GM11168 (cell line): ENCODE data around the gene RPRD1B.

Source experiments
- in situ Hi-C: fragments of 300-500 bp; cut with MboI; formaldehyde crosslinking; loops from one replicate; pipeline ENCODE4 v1.12.0; 2022; ENCODE audit warnings: low sequenced_read_pairs; ENCODE audit not compliant: unreplicated experiment

Gene RPRD1B

GRCh38 chr20:38113401-38114325, 80.1 kb downstream of the RPRD1B start:
- in situ Hi-C loops: no loop called here

GRCh38 chr20:38114353-38114791, 80.8 kb downstream of the RPRD1B start:
- in situ Hi-C loops: no loop called here

- in situ Hi-C loops: no loop called here
These were observed 81.7 kb downstream of the RPRD1B start for GRCh38 chr20:38115205-38115604.

GRCh38 chr20:38115896-38116295, 82.3 kb downstream of the RPRD1B start:
- in situ Hi-C loops: no loop called here

GRCh38 chr20:38116409-38117165, 83.0 kb downstream of the RPRD1B start:
- in situ Hi-C loops: no loop called here

GRCh38 chr20:38117205-38117604, 83.7 kb downstream of the RPRD1B start:
- in situ Hi-C loops: no loop called here

- in situ Hi-C loops: no loop called here
These were observed 84.1 kb downstream of the RPRD1B start for GRCh38 chr20:38117635-38118034.

- in situ Hi-C loops: no loop called here
These were observed 85.9 kb downstream of the RPRD1B start for GRCh38 chr20:38119446-38119845.

- in situ Hi-C loops: no loop called here
These were observed 87.1 kb downstream of the RPRD1B start for GRCh38 chr20:38120625-38120988.

GRCh38 chr20:38121741-38122140, 88.2 kb downstream of the RPRD1B start:
- in situ Hi-C loops: no loop called here

- in situ Hi-C loops: no loop called here
These were observed 89.6 kb downstream of the RPRD1B start for GRCh38 chr20:38123021-38123587.

GRCh38 chr20:38125157-38126056, 91.9 kb downstream of the RPRD1B start:
- in situ Hi-C loops: no loop called here

GRCh38 chr20:38126146-38126921, 92.8 kb downstream of the RPRD1B start:
- in situ Hi-C loops: no loop called here

GRCh38 chr20:38126932-38127621, 93.5 kb downstream of the RPRD1B start:
- in situ Hi-C loops: no loop called here

- in situ Hi-C loops: no loop called here
These were observed 94.5 kb downstream of the RPRD1B start for GRCh38 chr20:38127920-38128528.

- in situ Hi-C loops: no loop called here
These were observed 95.1 kb downstream of the RPRD1B start for GRCh38 chr20:38128691-38129090.

- in situ Hi-C loops: no loop called here
These were observed 95.8 kb downstream of the RPRD1B start for GRCh38 chr20:38129248-38129865.
